Fibroblast of lung (primary cell): ENCODE data around the gene GPD1L. TPM values are rescaled to one million over a fixed set of nuclear protein-coding genes. Genes with fewer than 3 reads are reported as not detected.

Experiments
- DNase-seq, 2 donors: peaks; one replicate each; pipeline versions ENCODE4 v3.0.0 to v3.0.0-alpha.2; 2010; ENCODE audit warnings: low read depth in 2 of 2
- H2AFZ ChIP-seq: 2 replicates; pipeline ENCODE4 v1.5.1; 2012; ENCODE audit warnings: low read length, control low read depth, inconsistent platforms
- H3K27ac ChIP-seq: 2 replicates; pipeline ENCODE4 v1.5.1; 2011; ENCODE audit warnings: low read length, control low read depth; ENCODE audit not compliant: insufficient read depth
- H3K27me3 ChIP-seq: 2 replicates; pipeline ENCODE4 v1.5.1; 2011; ENCODE audit warnings: mild to moderate bottlenecking, low read length; ENCODE audit not compliant: control insufficient read depth, insufficient read depth
- H3K36me3 ChIP-seq: 2 replicates; pipeline ENCODE4 v1.5.1; 2011; ENCODE audit warnings: low read length; ENCODE audit not compliant: control insufficient read depth, insufficient read depth
- H3K4me1 ChIP-seq: 2 replicates; pipeline ENCODE4 v1.5.1; 2011; ENCODE audit warnings: low read length; ENCODE audit not compliant: control insufficient read depth, insufficient read depth; ENCODE audit errors: extremely low read depth
- H3K4me2 ChIP-seq: 2 replicates; pipeline ENCODE4 v1.5.1; 2011; ENCODE audit warnings: low read length, control low read depth; ENCODE audit not compliant: insufficient read depth; ENCODE audit errors: extremely low read depth
- H3K4me3 ChIP-seq, 4 experiments: fragments of 200-600 bp in 1 of 4; sonication (generic) in 1 of 4; replicated peaks in 1 of 4; 2 replicates each; pipeline ENCODE4 v1.5.1; 2011 to 2016; ENCODE audit warnings: low read length in 4 of 4, low read depth in 3 of 4, mild to moderate bottlenecking in 3 of 4, control low read depth in 2 of 4, inconsistent platforms in 1 of 4, mixed read lengths in 1 of 4; ENCODE audit not compliant: insufficient read depth in 1 of 4; ENCODE audit errors: control extremely low read depth in 1 of 4
- H3K79me2 ChIP-seq: 2 replicates; pipeline ENCODE4 v1.5.1; 2012; ENCODE audit warnings: mild to moderate bottlenecking, low read length, inconsistent platforms; ENCODE audit not compliant: control insufficient read depth, insufficient read depth
- H3K9ac ChIP-seq: 2 replicates; pipeline ENCODE4 v1.5.1; 2011; ENCODE audit warnings: mild to moderate bottlenecking, low read length, control low read depth; ENCODE audit not compliant: insufficient read depth
- H3K9me3 ChIP-seq: 2 replicates; pipeline ENCODE4 v1.5.1; 2012; ENCODE audit warnings: low read depth, low read length; ENCODE audit not compliant: control insufficient read depth, insufficient read depth
- H4K20me1 ChIP-seq: 2 replicates; pipeline ENCODE4 v1.5.1; 2011; ENCODE audit warnings: low read length; ENCODE audit not compliant: control insufficient read depth, insufficient read depth; ENCODE audit errors: extremely low read depth
- CTCF ChIP-seq, 2 donors: IDR thresholded peaks in 1 of 2; conservative IDR thresholded peaks in 1 of 2; 1 replicate in 1 of 2; 2 replicates in 1 of 2; pipeline ENCODE4 v1.5.1; 2011 to 2012; ENCODE audit warnings: low read length in 2 of 2, control low read depth in 1 of 2, inconsistent platforms in 1 of 2, low read depth in 1 of 2, mild to moderate bottlenecking in 1 of 2
- EZH2 ChIP-seq: IDR thresholded peaks from 2 replicates; pipeline ENCODE4 v1.5.1; 2012; ENCODE audit warnings: low read length, control low read depth, mild to moderate bottlenecking; ENCODE audit errors: missing control alignments
- polyA plus RNA-seq, 2 donors: library from polyadenylated mRNA; depleted of rRNA in 1 of 2; stranded (reverse) in 1 of 2; unstranded in 1 of 2; fragments of >200 nt; gene quantifications; 2 replicates each; pipeline ENCODE4 v1.2.1, GENCODE V29; 2011 to 2012; ENCODE audit warnings: missing spikeins in 1 of 2
- total RNA-seq: library from RNA; depleted of rRNA; stranded (reverse); fragments of >200 nt; gene quantifications from 2 replicates; pipeline ENCODE4 v1.2.1, GENCODE V29; 2014

GPD1L gene
- total and polyA plus RNA-seq, 2 donors (not counting 1 experiment from before 2014, with no cell fraction given): 5.8 to 15.0 TPM

GRCh38 chr3:32194653-32195052, 88.2 kb downstream of the GPD1L start:
- H3K9ac ChIP-seq: no peak overlapping the region

GRCh38 chr3:32195995-32196540, 89.6 kb downstream of the GPD1L start:
- Histone ChIP-seq H3K9me3 (no peaks in the 10 kb centered on the region), H3K4me3 (no peak overlapping the region), H3K27ac (no peak overlapping the region), H4K20me1 (no peaks in the 10 kb centered on the region), H3K79me2 (no peaks in the 10 kb centered on the region), H3K36me3 (no peaks in the 10 kb centered on the region), H3K27me3 (peaks cover 5% of the 10 kb centered on the region), H2AFZ (no peak overlapping the region), H3K4me1 (no peaks in the 10 kb centered on the region), H3K4me2 (no peak overlapping the region), H3K9ac (no peak overlapping the region)
- DNase-seq: no peak
- TF ChIP-seq EZH2: no peak
- no peak for TF ChIP-seq CTCF (conservative IDR thresholded peaks at IDR 0.05 in 1 of 2, IDR thresholded peaks at IDR 0.05 in 1 of 2; ENCODE audit: low read depth in 1 of 2, low read length in 2 of 2)

More at GRCh38 chr3:32194653-32195052, 88.2 kb downstream of the GPD1L start:
- H2AFZ ChIP-seq: no peak overlapping the region
- peak in 1 of 2 donors; percentile 11 for DNase-seq
- no peaks in the 10 kb centered on the region for H3K79me2 ChIP-seq
- H3K4me2 ChIP-seq: no peak overlapping the region
- peaks cover 5% of the 10 kb centered on the region for H3K27me3 ChIP-seq
- no peak overlapping the region for H3K4me3 ChIP-seq
- H4K20me1 ChIP-seq: no peaks in the 10 kb centered on the region
- TF ChIP-seq EZH2: no peak
- TF ChIP-seq CTCF (conservative IDR thresholded peaks at IDR 0.05 in 1 of 2, IDR thresholded peaks at IDR 0.05 in 1 of 2; ENCODE audit: low read depth in 1 of 2, low read length in 2 of 2): no peak
- no peaks in the 10 kb centered on the region for H3K36me3 ChIP-seq
- H3K27ac ChIP-seq: no peak overlapping the region
- no peaks in the 10 kb centered on the region for H3K4me1 ChIP-seq
- no peaks in the 10 kb centered on the region for H3K9me3 ChIP-seq

GRCh38 chr3:32197991-32198390, 91.6 kb downstream of the GPD1L start:
- DNase-seq: no peak
- H3K9me3 ChIP-seq: no peaks in the 10 kb centered on the region
- no peak overlapping the region for H3K27ac ChIP-seq
- H3K4me2 ChIP-seq: no peak overlapping the region
- H3K9ac ChIP-seq: no peak overlapping the region
- H2AFZ ChIP-seq: no peak overlapping the region
- H4K20me1 ChIP-seq: no peaks in the 10 kb centered on the region
- TF ChIP-seq CTCF (conservative IDR thresholded peaks at IDR 0.05 in 1 of 2, IDR thresholded peaks at IDR 0.05 in 1 of 2; ENCODE audit: low read depth in 1 of 2, low read length in 2 of 2) (no peak), EZH2 (no peak)
- H3K79me2 ChIP-seq: no peaks in the 10 kb centered on the region
- no peak overlapping the region for H3K4me3 ChIP-seq
- no peaks in the 10 kb centered on the region for H3K27me3 ChIP-seq
- no peaks in the 10 kb centered on the region for H3K36me3 ChIP-seq
- H3K4me1 ChIP-seq: no peaks in the 10 kb centered on the region
